ENCODE results near the gene ZDHHC5.

Gene ZDHHC5

DNA sequence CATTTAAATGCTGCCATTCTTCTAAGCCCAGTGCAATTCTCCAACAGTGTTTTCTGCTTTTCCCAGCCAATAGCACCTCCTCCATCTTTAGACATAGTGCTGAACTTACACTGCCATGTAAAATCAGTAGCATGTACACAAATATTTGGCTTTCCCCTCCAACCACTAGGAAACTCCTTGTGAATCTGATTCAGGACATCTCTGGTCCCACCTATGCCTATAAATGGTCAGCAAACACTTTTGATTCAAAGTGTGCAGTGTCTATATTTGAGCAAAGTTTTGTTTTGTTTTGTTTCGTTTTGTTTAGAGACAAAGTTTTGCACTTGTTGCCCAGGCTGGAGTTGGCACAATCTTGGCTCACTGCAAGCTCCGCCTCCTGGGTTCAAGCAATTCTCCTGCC lies 43.0 kb upstream of the ZDHHC5 start:
- TF ChIP-seq CTCF (IDR thresholded peaks at IDR 0.05), result no peak
- Histone ChIP-seq H3K27ac (no peak overlapping the region), H3K4me3 (no peak overlapping the region), H3K36me3 (peaks cover 9 to 22% (median 16%) of the 10 kb centered on the region in 3 donors), H3K4me1 (no peaks in the 10 kb centered on the region), H3K27me3 (no peaks in the 10 kb centered on the region), H3K9me3 (no peaks in the 10 kb centered on the region)
- intact Hi-C loops (cut with DNase I; ENCODE audit: low total_unique reads), result no loop called here
- DNase-seq, result no peak

- TF ChIP-seq CTCF (IDR thresholded peaks at IDR 0.05), result no peak
- DNase-seq, result no peak
- peaks cover 0 to 7% (median 0%) of the 10 kb centered on the region in 3 donors for H3K36me3 ChIP-seq
- no peaks in the 10 kb centered on the region for H3K27me3 ChIP-seq
- no peaks in the 10 kb centered on the region for H3K4me1 ChIP-seq
- H3K27ac ChIP-seq, result no peak overlapping the region
- no peaks in the 10 kb centered on the region for H3K9me3 ChIP-seq
- H3K4me3 ChIP-seq, result no peak overlapping the region
- intact Hi-C loops (cut with DNase I; ENCODE audit: low total_unique reads), result no loop called here
Observed at GRCh38 chr11:57626895-57627294, 41.0 kb upstream of the ZDHHC5 start.

DNA sequence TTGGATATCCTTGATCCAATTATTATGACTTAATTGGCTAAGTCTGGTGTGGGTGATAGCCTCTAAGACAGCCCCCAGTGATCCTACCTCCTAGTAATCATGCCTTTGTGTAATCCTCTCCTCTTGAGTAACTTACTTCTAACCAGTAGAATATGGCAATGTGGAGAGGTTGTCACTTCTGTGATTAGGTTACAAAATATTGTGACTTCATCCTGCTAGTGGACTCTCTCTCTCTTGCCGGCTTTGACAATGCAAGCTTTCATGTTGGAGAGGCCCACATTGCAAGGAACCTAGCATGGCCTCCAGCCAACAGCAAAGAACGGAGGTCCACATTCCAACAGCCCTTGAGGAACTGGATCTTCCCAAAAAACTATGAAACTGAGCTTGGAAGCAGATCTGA lies 37.7 kb upstream of the ZDHHC5 start:
- Histone ChIP-seq H3K27me3 (no peaks in the 10 kb centered on the region), H3K36me3 (no peaks in the 10 kb centered on the region), H3K27ac (no peak overlapping the region), H3K4me1 (no peaks in the 10 kb centered on the region), H3K4me3 (no peak overlapping the region), H3K9me3 (no peaks in the 10 kb centered on the region)
- intact Hi-C loops (cut with DNase I; ENCODE audit: low total_unique reads), result no loop called here
- no peak for DNase-seq
- no peak for TF ChIP-seq CTCF (IDR thresholded peaks at IDR 0.05)

- H3K4me1 ChIP-seq, result no peaks in the 10 kb centered on the region
- intact Hi-C loops (cut with DNase I; ENCODE audit: low total_unique reads), result no loop called here
- no peaks in the 10 kb centered on the region for H3K36me3 ChIP-seq
- no peaks in the 10 kb centered on the region for H3K9me3 ChIP-seq
- DNase-seq, result no peak
- no peaks in the 10 kb centered on the region for H3K27me3 ChIP-seq
- no peak overlapping the region for H3K4me3 ChIP-seq
- TF ChIP-seq CTCF (IDR thresholded peaks at IDR 0.05), result no peak
- no peak overlapping the region for H3K27ac ChIP-seq
Observed at GRCh38 chr11:57632116-57632515, 35.8 kb upstream of the ZDHHC5 start.

DNA sequence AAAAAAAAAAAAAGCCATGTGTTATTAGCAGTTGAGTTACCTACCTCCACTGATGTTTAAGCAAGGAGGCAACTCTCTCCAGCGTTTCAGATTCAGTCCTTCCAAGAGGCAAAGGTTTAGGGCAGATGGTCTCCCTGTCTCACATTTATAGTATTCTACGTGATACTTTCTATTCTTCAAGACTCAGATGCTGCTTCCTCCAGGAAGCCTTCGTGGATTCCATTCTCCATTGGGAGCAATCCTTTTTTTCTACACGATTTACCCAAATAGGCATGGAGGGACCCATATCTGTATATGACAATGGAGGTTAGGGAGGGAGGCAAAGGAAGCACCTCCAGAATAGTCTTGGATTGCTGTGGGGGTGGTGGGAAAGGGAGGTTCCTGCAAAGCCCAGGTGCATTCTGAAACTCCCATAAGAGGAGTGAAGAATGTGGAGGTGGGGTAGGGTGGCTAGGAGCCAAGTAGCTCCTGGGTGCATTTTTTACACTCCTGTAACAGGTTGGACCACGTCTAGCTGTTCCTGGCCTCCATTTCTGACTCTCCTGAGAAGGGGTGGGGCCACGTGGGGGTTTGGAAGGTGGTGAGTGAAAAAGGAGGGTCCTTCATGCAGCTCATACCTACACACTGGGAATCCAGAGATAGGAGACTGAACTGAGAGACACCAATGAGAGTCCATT lies 34.4 kb upstream of the ZDHHC5 start:
- no peak for TF ChIP-seq CTCF (IDR thresholded peaks at IDR 0.05)
- no peak overlapping the region for H3K27ac ChIP-seq
- H3K27me3 ChIP-seq, result no peaks in the 10 kb centered on the region
- no peak overlapping the region for H3K4me3 ChIP-seq
- H3K36me3 ChIP-seq, result no peaks in the 10 kb centered on the region
- no peak for DNase-seq
- peaks cover 0 to 8% (median 7%) of the 10 kb centered on the region in 4 donors for H3K4me1 ChIP-seq
- intact Hi-C loops (cut with DNase I; ENCODE audit: low total_unique reads), result no loop called here
- no peaks in the 10 kb centered on the region for H3K9me3 ChIP-seq

- Histone ChIP-seq H3K27ac (no peak overlapping the region), H3K27me3 (no peaks in the 10 kb centered on the region), H3K4me3 (no peak overlapping the region), H3K36me3 (no peaks in the 10 kb centered on the region), H3K9me3 (no peaks in the 10 kb centered on the region), H3K4me1 (peaks cover 0 to 16% (median 13%) of the 10 kb centered on the region in 4 donors)
- no peak for DNase-seq
- intact Hi-C loops (cut with DNase I; ENCODE audit: low total_unique reads), result no loop called here
- no peak for TF ChIP-seq CTCF (IDR thresholded peaks at IDR 0.05)
Observed at GRCh38 chr11:57634311-57634710, 33.6 kb upstream of the ZDHHC5 start.
